Stomach (tissue), 4 donors: ENCODE data around the gene RIMKLB.

ENCODE experiments used
- EP300 ChIP-seq: sonication (generic); formaldehyde crosslinking; IDR thresholded peaks from one replicate; pipeline ENCODE4 v1.6.1; 2017; ENCODE audit warnings: antibody characterized with exemption
- POLR2AphosphoS5 ChIP-seq, 3 donors: sonication (generic); formaldehyde crosslinking; IDR thresholded peaks; one replicate each; pipeline ENCODE4 v1.6.1; 2016; ENCODE audit warnings: antibody characterized with exemption in 3 of 3
- TF ChIP-seq, protein P1 (sequence below), 7 experiments: fragments of 450-650 bp in 4 of 7; fragments of 200-600 bp in 3 of 7; sonication (generic) in 3 of 7; IDR thresholded peaks; one replicate each; pipeline ENCODE4 v1.5.1; 2016 to 2019; ENCODE audit warnings: antibody characterized with exemption in 7 of 7, control low read depth in 2 of 7, mild to moderate bottlenecking in 1 of 7

DNA sequence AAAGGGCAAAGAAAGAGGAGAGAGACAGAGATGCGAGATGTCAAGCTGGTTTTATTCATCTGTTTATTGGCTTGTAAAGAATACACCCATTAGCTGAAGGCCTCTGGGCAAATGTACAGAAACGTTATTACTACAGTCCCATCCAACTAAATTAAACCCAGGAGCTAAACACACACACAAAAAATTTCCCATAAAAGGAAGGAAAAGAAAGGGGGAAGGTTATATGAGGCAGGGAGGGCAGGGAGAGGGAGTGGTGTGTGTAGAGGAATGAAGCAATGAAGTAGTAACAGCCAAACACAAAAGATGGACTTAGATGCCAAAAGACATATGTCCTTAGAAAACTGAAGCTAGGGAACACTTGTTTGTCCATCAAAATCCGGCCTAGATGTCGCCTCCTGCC lies 32.0 kb upstream of the RIMKLB start:
- TF ChIP-seq EP300 = no peak
- TF ChIP-seq POLR2AphosphoS5 (IDR thresholded peaks at IDR 0.05) = no peak
- TF ChIP-seq, protein P1, sequence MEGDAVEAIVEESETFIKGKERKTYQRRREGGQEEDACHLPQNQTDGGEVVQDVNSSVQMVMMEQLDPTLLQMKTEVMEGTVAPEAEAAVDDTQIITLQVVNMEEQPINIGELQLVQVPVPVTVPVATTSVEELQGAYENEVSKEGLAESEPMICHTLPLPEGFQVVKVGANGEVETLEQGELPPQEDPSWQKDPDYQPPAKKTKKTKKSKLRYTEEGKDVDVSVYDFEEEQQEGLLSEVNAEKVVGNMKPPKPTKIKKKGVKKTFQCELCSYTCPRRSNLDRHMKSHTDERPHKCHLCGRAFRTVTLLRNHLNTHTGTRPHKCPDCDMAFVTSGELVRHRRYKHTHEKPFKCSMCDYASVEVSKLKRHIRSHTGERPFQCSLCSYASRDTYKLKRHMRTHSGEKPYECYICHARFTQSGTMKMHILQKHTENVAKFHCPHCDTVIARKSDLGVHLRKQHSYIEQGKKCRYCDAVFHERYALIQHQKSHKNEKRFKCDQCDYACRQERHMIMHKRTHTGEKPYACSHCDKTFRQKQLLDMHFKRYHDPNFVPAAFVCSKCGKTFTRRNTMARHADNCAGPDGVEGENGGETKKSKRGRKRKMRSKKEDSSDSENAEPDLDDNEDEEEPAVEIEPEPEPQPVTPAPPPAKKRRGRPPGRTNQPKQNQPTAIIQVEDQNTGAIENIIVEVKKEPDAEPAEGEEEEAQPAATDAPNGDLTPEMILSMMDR (IDR thresholded peaks at IDR 0.05) = no peak
